OCI-LY7 (cell line): ENCODE measurements around the gene SLC15A5. TPM values are rescaled to one million over a fixed set of nuclear protein-coding genes. Genes with fewer than 3 reads are reported as not detected.

Source experiments
- BruUV-seq: library from RNA; stranded (reverse); fragments of 400-500 nt; replicated peaks from 2 replicates; lab custom pipeline; 2021; lab: Mats Ljungman, UMichigan
- CTCF ChIA-PET: fragments of 300-600 bp; sonication (Branson Sonifier 250); formaldehyde crosslinking; loops from one replicate; lab custom pipeline; 2022; ENCODE audit warnings: antibody characterized with exemption; ENCODE audit not compliant: unreplicated experiment; lab: Charles Lee
- POLR2A ChIA-PET: fragments of 300-600 bp; sonication (Branson Sonifier 250); formaldehyde crosslinking; loops from one replicate; lab custom pipeline; 2022; ENCODE audit warnings: antibody characterized with exemption; lab: Charles Lee
- DNase-seq: peaks from one replicate; pipeline ENCODE4 v3.0.0-alpha.2; 2015; ENCODE audit warnings: low spot score
- H2AFZ ChIP-seq: fragments of 200-600 bp; sonication (generic), shearing (Covaris generic); 2 replicates; pipeline ENCODE4 v1.6.1; 2014; ENCODE audit warnings: mild to moderate bottlenecking, antibody characterized with exemption, low read length, moderate library complexity
- H3K27ac ChIP-seq: fragments of 200-600 bp; sonication (generic); 2 replicates; pipeline ENCODE4 v1.5.1; 2014; ENCODE audit warnings: mixed run types, low read depth, mild to moderate bottlenecking, moderate library complexity, low read length, inconsistent platforms; ENCODE audit not compliant: poor library complexity, severe bottlenecking
- H3K36me3 ChIP-seq: fragments of 200-600 bp; sonication (generic); 2 replicates; pipeline ENCODE4 v1.6.1; 2014; ENCODE audit warnings: mild to moderate bottlenecking, antibody characterized with exemption, low read length, moderate library complexity, mixed read lengths; ENCODE audit not compliant: insufficient read depth
- H3K4me1 ChIP-seq: fragments of 200-600 bp; sonication (generic); 2 replicates; pipeline ENCODE4 v1.5.1; 2014; ENCODE audit warnings: mild to moderate bottlenecking, low read length; ENCODE audit not compliant: insufficient read depth, poor library complexity, severe bottlenecking
- H3K4me2 ChIP-seq: fragments of 200-600 bp; sonication (generic); 2 replicates; pipeline ENCODE4 v1.6.1; 2014; ENCODE audit warnings: mild to moderate bottlenecking, low read length
- H3K4me3 ChIP-seq: fragments of 200-600 bp; sonication (generic); 2 replicates; pipeline ENCODE4 v1.5.1; 2014; ENCODE audit warnings: mild to moderate bottlenecking, low read depth, low read length; ENCODE audit not compliant: poor library complexity, severe bottlenecking
- H3K79me2 ChIP-seq: fragments of 200-600 bp; sonication (generic); 2 replicates; pipeline ENCODE4 v1.6.1; 2016; ENCODE audit warnings: low read depth, mild to moderate bottlenecking, low read length, moderate library complexity, mixed read lengths; ENCODE audit not compliant: insufficient read depth
- H3K9me2 ChIP-seq: fragments of 200-600 bp; sonication (generic); 2 replicates; pipeline ENCODE4 v1.6.1; 2016; ENCODE audit warnings: mild to moderate bottlenecking, low read length, mixed read lengths; ENCODE audit not compliant: insufficient read depth
- H3K9me3 ChIP-seq: fragments of 200-600 bp; sonication (generic); 2 replicates; pipeline ENCODE4 v1.6.1; 2014; ENCODE audit warnings: mild to moderate bottlenecking, mixed run types, low read length, mixed read lengths
- H4K20me1 ChIP-seq: fragments of 200-600 bp; sonication (generic); 2 replicates; pipeline ENCODE4 v1.6.1; 2014; ENCODE audit warnings: mild to moderate bottlenecking, antibody characterized with exemption, low read length, moderate library complexity, mixed read lengths; ENCODE audit not compliant: insufficient read depth
- CTCF ChIP-seq: fragments of 200-600 bp; sonication (generic); conservative IDR thresholded peaks from 2 replicates; pipeline ENCODE4 v1.5.1; 2014; ENCODE audit warnings: mild to moderate bottlenecking, antibody characterized with exemption, low read length, moderate library complexity, mixed read lengths
- EZH2phosphoT487 ChIP-seq: fragments of 200-600 bp; sonication (generic); IDR thresholded peaks from 2 replicates; pipeline ENCODE4 v1.6.1; 2018; ENCODE audit warnings: low read depth, borderline replicate concordance, mild to moderate bottlenecking, mixed run types, antibody characterized with exemption, low read length, moderate library complexity, mixed read lengths
- intact Hi-C: fragments of 100-400 bp; cut with micrococcal nuclease; formaldehyde crosslinking; loops from one replicate; pipeline ENCODE4 v1.10.0; 2022; ENCODE audit not compliant: unreplicated experiment
- total RNA-seq, 2 experiments: library from RNA; depleted of rRNA in 1 of 2; stranded (reverse); fragments of >200 nt in 1 of 2; shearing (Covaris generic) in 1 of 2; gene quantifications; 2 replicates each; pipeline ENCODE4 v1.2.3, GENCODE V29; 2014 to 2022

The SLC15A5 gene
- total RNA-seq, 2 experiments from 2014 or later = not detected

- Histone ChIP-seq H2AFZ (no peak overlapping the region), H3K9me2 (no peaks in the 10 kb centered on the region), H3K27ac (no peak overlapping the region), H4K20me1 (no peaks in the 10 kb centered on the region), H3K79me2 (no peaks in the 10 kb centered on the region), H3K9me3 (no peaks in the 10 kb centered on the region), H3K4me1 (no peaks in the 10 kb centered on the region), H3K4me3 (no peak overlapping the region), H3K4me2 (no peak overlapping the region), H3K36me3 (no peaks in the 10 kb centered on the region)
- TF ChIP-seq EZH2phosphoT487 = no peak
- TF ChIP-seq CTCF = no peak
- intact Hi-C loops = no loop called here
- POLR2A ChIA-PET = no interaction called here
- no peak for DNase-seq
- CTCF ChIA-PET = no interaction called here
- no TSS peak for BruUV-seq
Observed at GRCh38 chr12:16310934-16311333, 33.4 kb upstream of the SLC15A5 start.

- H2AFZ ChIP-seq = no peak overlapping the region
- intact Hi-C loops = no loop called here
- H4K20me1 ChIP-seq = no peaks in the 10 kb centered on the region
- no peak for TF ChIP-seq EZH2phosphoT487
- no peak for TF ChIP-seq CTCF
- no peaks in the 10 kb centered on the region for H3K36me3 ChIP-seq
- H3K9me2 ChIP-seq = no peaks in the 10 kb centered on the region
- H3K4me1 ChIP-seq = no peaks in the 10 kb centered on the region
- no peak for DNase-seq
- ChIA-PET CTCF (no interaction called here), POLR2A (interaction anchor here (0.8 kb wide), 1 partner anchor 98 kb away, joined by 3 read pairs; no protein-coding TSS in a partner anchor)
- BruUV-seq = no TSS peak
- no peak overlapping the region for H3K27ac ChIP-seq
- no peaks in the 10 kb centered on the region for H3K9me3 ChIP-seq
- no peaks in the 10 kb centered on the region for H3K79me2 ChIP-seq
- no peak overlapping the region for H3K4me2 ChIP-seq
- no peak overlapping the region for H3K4me3 ChIP-seq
Observed at GRCh38 chr12:16307856-16308475, 30.5 kb upstream of the SLC15A5 start.

GRCh38 chr12:16303939-16304338, 26.5 kb upstream of the SLC15A5 start:
- TF ChIP-seq EZH2phosphoT487 = no peak
- no peak for TF ChIP-seq CTCF
- Histone ChIP-seq H4K20me1 (no peaks in the 10 kb centered on the region), H3K9me3 (no peaks in the 10 kb centered on the region), H3K27ac (no peak overlapping the region), H3K79me2 (no peaks in the 10 kb centered on the region), H2AFZ (no peak overlapping the region), H3K9me2 (no peaks in the 10 kb centered on the region), H3K4me3 (no peak overlapping the region), H3K4me2 (no peak overlapping the region), H3K36me3 (no peaks in the 10 kb centered on the region), H3K4me1 (no peaks in the 10 kb centered on the region)
- ChIA-PET CTCF (no interaction called here), POLR2A (interaction anchor here (0.6 to 0.7 kb wide), 2 partner anchors 105 to 466 kb away, joined by 3 read pairs; no protein-coding TSS in a partner anchor)
- no TSS peak for BruUV-seq
- intact Hi-C loops = no loop called here
- DNase-seq = no peak
